Measurements from ENCODE around the gene UBE2Q1.
"Not testable (repeated sequence)": the region's sequence is repeated elsewhere in the genome, so short reads cannot be mapped to it uniquely, and the experiment has no call there.

The UBE2Q1 gene

DNA sequence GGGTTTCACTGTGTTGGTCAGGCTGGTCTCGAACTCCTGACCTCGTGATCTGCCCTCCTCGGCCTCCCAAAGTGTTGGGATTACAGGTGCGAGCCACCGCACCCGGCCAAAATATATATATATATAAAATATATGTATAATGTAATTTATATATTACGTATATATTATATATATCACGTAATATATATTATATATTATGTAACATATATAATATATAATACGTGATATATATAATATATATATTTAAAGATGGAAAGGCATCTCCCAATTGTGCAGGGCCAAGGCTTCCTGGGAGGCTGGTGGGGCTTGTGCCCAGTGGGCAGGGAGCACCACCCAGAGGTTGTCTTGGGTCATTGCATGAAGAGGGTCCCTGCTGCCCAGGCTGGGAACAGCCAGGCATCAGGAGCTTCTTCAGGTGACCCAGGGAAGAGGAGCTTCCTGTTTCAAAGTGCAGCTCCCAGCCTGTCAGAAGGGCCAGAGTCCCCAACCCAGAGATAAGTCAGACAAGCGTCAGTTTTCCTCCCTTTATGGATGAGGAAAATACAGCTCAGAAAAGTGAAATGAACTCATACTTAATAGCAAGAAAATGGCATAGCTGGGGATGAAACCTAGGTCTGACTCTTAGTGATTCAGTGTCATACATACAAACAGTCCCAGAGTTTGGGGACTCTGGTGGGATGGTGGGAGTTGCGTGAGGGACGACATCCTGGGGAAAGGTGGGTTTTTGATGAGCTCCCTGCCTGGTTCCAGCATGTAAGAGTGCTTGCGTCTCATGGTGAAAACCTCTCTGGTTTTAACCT is 12.0 kb downstream of the UBE2Q1 start:
- TF ChIP-seq, protein P1, sequence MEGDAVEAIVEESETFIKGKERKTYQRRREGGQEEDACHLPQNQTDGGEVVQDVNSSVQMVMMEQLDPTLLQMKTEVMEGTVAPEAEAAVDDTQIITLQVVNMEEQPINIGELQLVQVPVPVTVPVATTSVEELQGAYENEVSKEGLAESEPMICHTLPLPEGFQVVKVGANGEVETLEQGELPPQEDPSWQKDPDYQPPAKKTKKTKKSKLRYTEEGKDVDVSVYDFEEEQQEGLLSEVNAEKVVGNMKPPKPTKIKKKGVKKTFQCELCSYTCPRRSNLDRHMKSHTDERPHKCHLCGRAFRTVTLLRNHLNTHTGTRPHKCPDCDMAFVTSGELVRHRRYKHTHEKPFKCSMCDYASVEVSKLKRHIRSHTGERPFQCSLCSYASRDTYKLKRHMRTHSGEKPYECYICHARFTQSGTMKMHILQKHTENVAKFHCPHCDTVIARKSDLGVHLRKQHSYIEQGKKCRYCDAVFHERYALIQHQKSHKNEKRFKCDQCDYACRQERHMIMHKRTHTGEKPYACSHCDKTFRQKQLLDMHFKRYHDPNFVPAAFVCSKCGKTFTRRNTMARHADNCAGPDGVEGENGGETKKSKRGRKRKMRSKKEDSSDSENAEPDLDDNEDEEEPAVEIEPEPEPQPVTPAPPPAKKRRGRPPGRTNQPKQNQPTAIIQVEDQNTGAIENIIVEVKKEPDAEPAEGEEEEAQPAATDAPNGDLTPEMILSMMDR (IDR thresholded peaks at IDR 0.05; ENCODE audit: low read length, missing control alignments): peak; percentile 87
- peak; percentile 79 for DNase-seq (ENCODE audit: low read depth)
- H3K4me3 ChIP-seq (replicated peaks; ENCODE audit: low read depth, low read length): no peak overlapping the region

DNA sequence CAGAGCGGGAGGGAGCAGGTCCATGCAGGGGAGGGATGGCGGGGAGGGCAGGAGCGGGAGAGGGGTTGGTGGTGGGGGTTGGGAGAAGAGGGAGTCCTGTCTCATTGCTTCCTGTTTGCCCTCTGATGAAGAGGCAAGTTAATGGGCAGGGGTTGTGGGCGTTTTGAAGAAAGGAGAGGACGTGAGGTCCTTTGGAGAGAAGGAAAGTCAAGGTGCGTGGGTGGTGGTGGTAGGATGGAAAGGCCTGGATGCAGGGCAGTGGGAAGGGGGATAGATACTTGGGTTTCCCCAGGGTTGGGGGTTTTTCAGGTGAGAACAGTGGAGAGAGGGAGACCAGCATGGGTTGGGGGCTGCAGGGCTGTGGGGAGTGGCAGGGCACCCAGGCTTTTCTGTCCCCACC is 17.2 kb downstream of the UBE2Q1 start:
- TF ChIP-seq, protein P1 (IDR thresholded peaks at IDR 0.05; ENCODE audit: low read length, missing control alignments): no peak
- DNase-seq (ENCODE audit: low read depth): no peak
- H3K4me3 ChIP-seq (replicated peaks; ENCODE audit: low read depth, low read length): no peak overlapping the region

DNA sequence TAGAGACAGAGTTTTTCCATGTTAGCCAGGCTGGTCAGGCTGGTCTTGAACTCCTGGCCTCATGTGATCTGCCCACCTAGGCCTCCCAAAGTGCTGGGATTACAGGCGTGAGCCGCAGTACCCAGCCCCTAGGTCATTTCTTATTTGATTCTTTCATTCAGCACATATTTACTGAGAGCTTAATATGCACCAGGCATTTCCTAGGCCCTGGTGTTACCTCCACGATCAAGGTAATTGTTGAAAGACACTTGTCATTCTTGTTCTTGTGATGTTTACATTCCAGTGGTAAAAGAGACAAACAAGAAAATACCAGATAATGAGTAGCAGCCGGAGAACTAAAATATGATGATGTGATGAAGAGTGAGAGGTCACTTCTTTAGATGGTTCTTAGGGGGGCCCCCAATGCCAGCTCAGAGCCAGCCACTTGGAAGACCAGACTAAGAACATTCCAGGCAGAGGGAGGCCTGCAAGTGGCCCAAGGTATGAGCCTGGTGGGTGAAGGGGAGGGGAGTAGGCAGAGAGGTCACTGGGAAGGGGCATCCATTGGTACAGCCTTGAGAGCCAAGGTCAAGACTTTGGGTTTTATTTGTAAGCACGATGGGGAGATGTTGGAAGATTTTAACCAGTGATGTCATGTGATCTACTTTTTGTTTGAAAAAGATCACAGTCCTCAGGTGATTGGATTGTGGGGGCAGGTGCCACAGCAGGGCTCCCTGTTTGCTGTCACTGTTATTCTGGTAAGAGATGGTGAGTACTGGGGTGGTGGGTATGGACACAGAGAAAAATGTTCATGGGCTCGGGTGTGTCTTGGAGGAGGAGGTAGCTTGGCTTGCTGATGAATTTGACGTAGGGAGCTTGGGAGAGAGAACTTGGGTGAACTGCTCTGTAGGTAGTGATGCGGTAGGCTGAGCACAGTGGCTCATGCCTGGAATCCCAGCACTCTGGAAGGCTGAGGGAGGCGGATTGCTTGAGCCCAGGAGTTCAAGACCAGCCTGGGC is 18.7 kb downstream of the UBE2Q1 start:
- no peak for DNase-seq (ENCODE audit: low read depth)
- TF ChIP-seq, protein P1 (IDR thresholded peaks at IDR 0.05; ENCODE audit: low read length, missing control alignments): no peak
- no peak overlapping the region for H3K4me3 ChIP-seq (replicated peaks; ENCODE audit: low read depth, low read length)

DNA sequence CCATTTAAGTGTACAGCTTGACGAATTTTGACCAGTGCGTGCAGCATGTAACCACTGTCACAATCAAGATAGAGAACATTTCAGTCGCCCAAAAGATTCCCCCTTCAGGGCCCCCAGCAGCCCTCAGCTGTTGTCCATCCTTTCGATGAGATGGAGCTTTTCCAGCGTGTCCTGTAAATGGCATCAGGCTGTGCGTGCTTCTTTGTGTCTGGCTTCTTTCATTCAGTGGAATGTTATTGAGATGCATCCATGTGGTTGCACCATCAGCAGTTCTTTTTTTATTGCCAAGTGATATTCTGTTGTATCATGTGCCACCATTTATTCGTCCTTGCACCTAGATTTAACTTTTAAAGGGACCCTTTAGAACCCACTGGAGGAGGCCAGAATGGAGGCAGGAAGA is 21.9 kb downstream of the UBE2Q1 start:
- TF ChIP-seq, protein P1 (IDR thresholded peaks at IDR 0.05; ENCODE audit: low read length, missing control alignments): no peak
- H3K4me3 ChIP-seq (replicated peaks; ENCODE audit: low read depth, low read length): no peak overlapping the region
- DNase-seq (ENCODE audit: low read depth): no peak

DNA sequence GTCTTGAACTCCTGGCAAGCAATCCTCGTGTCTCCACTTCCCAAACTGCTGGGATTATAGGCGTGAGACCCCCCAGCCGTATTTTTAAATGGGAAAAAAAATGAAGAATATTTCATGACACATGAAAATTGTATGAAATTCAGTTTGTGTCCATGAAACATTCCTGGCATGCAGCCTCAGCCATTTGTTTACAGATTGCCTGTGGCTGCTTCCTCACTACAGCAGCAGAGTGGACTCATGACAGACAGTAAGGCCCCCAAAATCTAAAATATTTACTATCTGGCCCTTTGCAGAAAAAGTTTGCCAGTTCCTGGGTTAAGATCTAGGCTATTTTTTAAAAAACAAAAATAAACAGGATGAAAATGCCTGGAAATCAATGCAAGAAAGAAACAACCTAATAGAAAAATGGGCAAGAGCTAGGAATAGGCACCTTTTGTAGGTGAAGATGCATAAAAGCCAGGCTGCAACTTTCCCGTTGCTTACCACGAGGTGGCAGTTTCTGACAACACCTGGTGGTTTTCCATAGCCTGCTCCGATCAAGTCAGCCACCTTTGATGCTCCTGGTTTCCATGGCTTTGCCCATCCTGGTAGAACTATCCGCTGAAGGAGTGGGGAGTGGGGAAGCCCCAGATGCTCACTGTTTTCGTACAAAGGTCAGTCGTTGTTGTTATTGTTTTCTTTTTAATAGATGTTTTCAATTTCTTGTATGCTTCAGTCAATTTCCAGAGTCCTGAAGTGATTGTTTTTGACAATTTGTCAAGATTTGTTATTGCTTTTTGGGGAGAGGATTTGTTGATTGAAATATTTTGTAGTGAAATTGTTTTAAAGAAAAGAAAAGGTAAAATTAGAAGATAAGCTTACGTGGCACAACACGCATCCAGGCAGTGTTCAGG is 24.3 kb downstream of the UBE2Q1 start:
- H3K4me3 ChIP-seq (replicated peaks; ENCODE audit: low read depth, low read length): no peak overlapping the region
- TF ChIP-seq, protein P1 (IDR thresholded peaks at IDR 0.05; ENCODE audit: low read length, missing control alignments): peak; percentile 48
- DNase-seq (ENCODE audit: low read depth): peak; percentile 25

DNA sequence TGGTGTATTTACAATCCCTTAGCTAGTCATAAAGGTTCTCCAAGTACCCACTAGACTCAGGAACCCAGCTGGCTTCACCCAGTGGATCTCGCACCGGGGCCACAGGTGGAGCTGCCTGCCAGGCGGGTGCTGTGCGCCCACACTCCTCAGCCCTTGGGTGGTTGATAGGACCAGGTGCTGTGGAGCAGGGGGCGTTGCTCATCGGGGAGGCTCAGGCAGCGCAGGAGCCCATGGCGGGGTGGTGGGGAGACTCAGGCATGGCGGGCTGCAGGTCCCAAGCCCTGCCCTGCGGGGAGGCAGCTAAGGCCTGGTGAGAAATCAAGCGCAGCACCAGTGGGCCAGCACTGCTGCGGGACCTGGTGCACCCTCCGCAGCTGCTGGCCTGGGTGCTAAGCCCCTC is 26.5 kb downstream of the UBE2Q1 start:
- not testable (repeated sequence) for DNase-seq (ENCODE audit: low read depth); H3K4me3 ChIP-seq (replicated peaks; ENCODE audit: low read depth, low read length)

Measured in fibroblast of pulmonary artery (primary cell).